CD4-positive, alpha-beta memory T cell (primary cell): ENCODE measurements around the gene AGBL4. TPM values are rescaled to one million over a fixed set of nuclear protein-coding genes. Genes with fewer than 3 reads are reported as not detected.

Experiments
- CTCF ChIA-PET: fragments of 350-600 bp; sonication (Branson Sonifier 250); formaldehyde crosslinking; loops from one replicate; lab custom pipeline; 2021; ENCODE audit warnings: inconsistent platforms; ENCODE audit not compliant: partially characterized antibody; lab: Charles Lee
- POLR2A ChIA-PET: fragments of 350-600 bp; sonication (Branson Sonifier 250); formaldehyde crosslinking; loops from one replicate; lab custom pipeline; 2021; ENCODE audit not compliant: partially characterized antibody; lab: Charles Lee
- DNase-seq, 5 donors: peaks; one replicate each; pipeline versions ENCODE4 v3.0.0 to v3.0.0-alpha.2; 2020 to 2022; ENCODE audit warnings: mixed read lengths in 1 of 5
- H3K27ac ChIP-seq: one replicate; pipeline ENCODE4 v1.7.0; 2013; ENCODE audit warnings: low read depth, low read length
- H3K27me3 ChIP-seq: 2 replicates; pipeline ENCODE4 v1.7.0; 2013; ENCODE audit warnings: mild to moderate bottlenecking, low read length, moderate library complexity; ENCODE audit not compliant: insufficient read depth
- H3K36me3 ChIP-seq: 2 replicates; pipeline ENCODE4 v1.7.0; 2013; ENCODE audit warnings: mild to moderate bottlenecking, low read length, moderate library complexity; ENCODE audit not compliant: insufficient read depth
- H3K4me1 ChIP-seq: 2 replicates; pipeline ENCODE4 v1.7.0; 2013; ENCODE audit warnings: mild to moderate bottlenecking, low read length, moderate library complexity; ENCODE audit not compliant: insufficient read depth
- H3K4me3 ChIP-seq, 2 donors: one replicate each; pipeline ENCODE4 v1.7.0; 2013; ENCODE audit warnings: low read length in 2 of 2, mild to moderate bottlenecking in 1 of 2
- H3K9me3 ChIP-seq, 2 donors: one replicate each; pipeline ENCODE4 v1.7.0; 2013; ENCODE audit warnings: low read length in 2 of 2, control low read depth in 1 of 2; ENCODE audit not compliant: control insufficient read depth in 1 of 2
- H3K27ac Mint-ChIP-seq, 7 donors: one replicate each; pipeline ENCODE4 v1.8.0; 2020 to 2021; ENCODE audit warnings: mixed read lengths in 7 of 7, mild to moderate bottlenecking in 6 of 7, inconsistent platforms in 3 of 7, moderate library complexity in 3 of 7
- H3K27me3 Mint-ChIP-seq, 2 donors: one replicate each; pipeline ENCODE4 v1.8.0; 2020 to 2021; ENCODE audit warnings: mixed read lengths in 2 of 2
- H3K36me3 Mint-ChIP-seq, 2 donors: one replicate each; pipeline ENCODE4 v1.8.0; 2020 to 2021; ENCODE audit warnings: mixed read lengths in 2 of 2, inconsistent platforms in 1 of 2, mild to moderate bottlenecking in 1 of 2
- H3K4me1 Mint-ChIP-seq, 4 donors: one replicate each; pipeline ENCODE4 v1.8.0; 2020 to 2021; ENCODE audit warnings: mixed read lengths in 4 of 4, mild to moderate bottlenecking in 1 of 4
- H3K4me3 Mint-ChIP-seq, 8 donors: one replicate each; pipeline ENCODE4 v1.8.0; 2020 to 2021; ENCODE audit warnings: mixed read lengths in 8 of 8, mild to moderate bottlenecking in 7 of 8, moderate library complexity in 6 of 8, inconsistent platforms in 3 of 8
- H3K9me3 Mint-ChIP-seq, 8 donors: one replicate each; pipeline ENCODE4 v1.8.0; 2020 to 2021; ENCODE audit warnings: mixed read lengths in 8 of 8, mild to moderate bottlenecking in 5 of 8, inconsistent platforms in 3 of 8, moderate library complexity in 1 of 8
- intact Hi-C: fragments of 100-400 bp; cut with micrococcal nuclease; formaldehyde crosslinking; loops from one replicate; pipeline ENCODE4 v1.15.1; 2023
- polyA plus RNA-seq, 2 donors: library from polyadenylated mRNA; unstranded; fragments of 300-500 nt; fragmentation: Illumina TruSeq; gene quantifications; one replicate each; pipeline ENCODE4 v1.2.3, GENCODE V29; 2021
- total RNA-seq, 2 experiments: library from RNA; stranded (reverse); gene quantifications; one replicate each; pipeline ENCODE4 v1.2.3, GENCODE V29; 2021

Gene AGBL4
- total RNA-seq (not detected), polyA plus RNA-seq (not detected)

- peak within 1 kb of the TSS in 7 of 8 donors; percentile 15 to 60 (median 43) for H3K4me3 Mint-ChIP-seq
These were observed at the start of gene AGBL4 for GRCh38 chr1:50023292-50024159. TSS of gene AGBL4 (minus strand) at chr1:50023954.

GRCh38 chr1:50066806-50067205 is 43.1 kb upstream of the AGBL4 start:
- no peak overlapping the region for H3K4me3 Mint-ChIP-seq
- Histone ChIP-seq H3K27me3 (no peaks in the 10 kb centered on the region), H3K9me3 (no peaks in the 10 kb centered on the region), H3K4me1 (no peaks in the 10 kb centered on the region), H3K36me3 (no peaks in the 10 kb centered on the region), H3K27ac (no peak overlapping the region), H3K4me3 (no peak overlapping the region)
- POLR2A ChIA-PET = no interaction called here
- H3K36me3 Mint-ChIP-seq = no peaks in the 10 kb centered on the region
- H3K9me3 Mint-ChIP-seq = peaks cover 0 to 4% (median 0%) of the 10 kb centered on the region in 8 donors
- H3K27ac Mint-ChIP-seq = no peak overlapping the region
- DNase-seq = no peak
- H3K27me3 Mint-ChIP-seq = peaks cover 0 to 4% of the 10 kb centered on the region in 2 donors
- CTCF ChIA-PET = no interaction called here
- intact Hi-C loops = no loop called here
- no peaks in the 10 kb centered on the region for H3K4me1 Mint-ChIP-seq

More at GRCh38 chr1:50023292-50024159, at the start of gene AGBL4:
- Mint-ChIP-seq H3K36me3 (no peaks in the 10 kb centered on the region), H3K27ac (peak within 1 kb of the TSS in 1 of 7 donors; percentile 26), H3K9me3 (peaks cover 0 to 10% (median 0%) of the 10 kb centered on the region in 8 donors), H3K27me3 (peaks cover 12 to 17% of the 10 kb centered on the region in 2 donors), H3K4me1 (peaks cover 0 to 6% (median 4%) of the 10 kb centered on the region in 4 donors)
- POLR2A ChIA-PET = no interaction called here
- Histone ChIP-seq H3K4me3 (no peak within 1 kb of the TSS), H3K4me1 (no peaks in the 10 kb centered on the region), H3K36me3 (no peaks in the 10 kb centered on the region), H3K27ac (no peak within 1 kb of the TSS), H3K27me3 (no peaks in the 10 kb centered on the region), H3K9me3 (no peaks in the 10 kb centered on the region)
- CTCF ChIA-PET = no interaction called here
- no peak for DNase-seq
- intact Hi-C loops = no loop called here

- ChIA-PET CTCF (no interaction called here), POLR2A (no interaction called here)
- intact Hi-C loops = no loop called here
- no peak overlapping the region for H3K4me3 Mint-ChIP-seq
- no peak overlapping the region for H3K27ac Mint-ChIP-seq
- Histone ChIP-seq H3K27ac (no peak overlapping the region), H3K4me3 (no peak overlapping the region), H3K9me3 (no peaks in the 10 kb centered on the region), H3K36me3 (no peaks in the 10 kb centered on the region), H3K4me1 (no peaks in the 10 kb centered on the region), H3K27me3 (no peaks in the 10 kb centered on the region)
- no peaks in the 10 kb centered on the region for H3K4me1 Mint-ChIP-seq
- H3K36me3 Mint-ChIP-seq = no peaks in the 10 kb centered on the region
- no peak for DNase-seq
- peaks cover 0 to 2% (median 0%) of the 10 kb centered on the region in 8 donors for H3K9me3 Mint-ChIP-seq
- H3K27me3 Mint-ChIP-seq = no peaks in the 10 kb centered on the region
These were observed 36.5 kb upstream of the AGBL4 start for GRCh38 chr1:50060279-50060678.

DNA sequence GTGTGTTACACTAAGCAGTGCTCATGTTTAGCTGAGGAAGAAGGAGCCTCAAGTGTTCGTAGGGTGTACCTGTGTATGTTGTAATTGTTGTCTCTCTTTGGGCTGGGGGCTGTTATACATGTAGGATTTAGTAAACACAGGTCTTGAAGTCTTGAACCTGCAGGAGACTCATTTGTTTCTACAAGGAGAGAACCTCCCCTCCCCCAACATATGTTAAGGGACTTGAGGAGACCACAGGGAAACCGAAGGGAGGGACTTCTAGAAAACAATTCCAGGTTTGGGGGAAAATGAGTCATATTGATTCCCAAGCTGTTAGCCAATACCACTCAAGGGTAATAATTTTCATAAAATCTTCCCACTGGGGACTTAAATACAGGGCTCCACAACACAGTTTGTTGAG is 25.0 kb upstream of the AGBL4 start:
- POLR2A ChIA-PET = no interaction called here
- Histone ChIP-seq H3K27ac (no peak overlapping the region), H3K4me1 (no peaks in the 10 kb centered on the region), H3K36me3 (no peaks in the 10 kb centered on the region), H3K9me3 (no peaks in the 10 kb centered on the region), H3K4me3 (no peak overlapping the region), H3K27me3 (no peaks in the 10 kb centered on the region)
- peak overlapping the region in 2 of 8 donors; percentile 11 to 30 for H3K4me3 Mint-ChIP-seq
- peaks cover 0 to 5% (median 1%) of the 10 kb centered on the region in 4 donors for H3K4me1 Mint-ChIP-seq
- peaks cover 11 to 15% of the 10 kb centered on the region in 2 donors for H3K27me3 Mint-ChIP-seq
- CTCF ChIA-PET = no interaction called here
- H3K9me3 Mint-ChIP-seq = peaks cover 0 to 5% (median 0%) of the 10 kb centered on the region in 8 donors
- no peak for DNase-seq
- intact Hi-C loops = no loop called here
- no peaks in the 10 kb centered on the region for H3K36me3 Mint-ChIP-seq
- no peak overlapping the region for H3K27ac Mint-ChIP-seq

GRCh38 chr1:50047916-50048694 is 24.4 kb upstream of the AGBL4 start:
- Histone ChIP-seq H3K4me1 (no peaks in the 10 kb centered on the region), H3K27me3 (no peaks in the 10 kb centered on the region), H3K27ac (no peak overlapping the region), H3K4me3 (no peak overlapping the region), H3K36me3 (no peaks in the 10 kb centered on the region), H3K9me3 (no peaks in the 10 kb centered on the region)
- no peaks in the 10 kb centered on the region for H3K36me3 Mint-ChIP-seq
- ChIA-PET POLR2A (no interaction called here), CTCF (no interaction called here)
- intact Hi-C loops = no loop called here
- H3K4me1 Mint-ChIP-seq = peaks cover 0 to 5% (median 1%) of the 10 kb centered on the region in 4 donors
- peaks cover 12% of the 10 kb centered on the region in 2 donors for H3K27me3 Mint-ChIP-seq
- DNase-seq = peak in 2 of 5 donors; percentile 5 to 6
- peak overlapping the region in 2 of 8 donors; percentile 9 to 30 for H3K4me3 Mint-ChIP-seq
- no peak overlapping the region for H3K27ac Mint-ChIP-seq
- peaks cover 0 to 8% (median 0%) of the 10 kb centered on the region in 8 donors for H3K9me3 Mint-ChIP-seq

- Mint-ChIP-seq H3K4me1 (no peaks in the 10 kb centered on the region), H3K27me3 (peaks cover 0 to 2% of the 10 kb centered on the region in 2 donors), H3K4me3 (peak overlapping the region in 1 of 8 donors; percentile 1), H3K27ac (no peak overlapping the region), H3K36me3 (no peaks in the 10 kb centered on the region), H3K9me3 (peaks cover 0 to 6% (median 0%) of the 10 kb centered on the region in 8 donors)
- no peaks in the 10 kb centered on the region for H3K9me3 ChIP-seq
- H3K36me3 ChIP-seq = no peaks in the 10 kb centered on the region
- DNase-seq = no peak
- no peaks in the 10 kb centered on the region for H3K4me1 ChIP-seq
- intact Hi-C loops = no loop called here
- H3K4me3 ChIP-seq = no peak overlapping the region
- H3K27me3 ChIP-seq = no peaks in the 10 kb centered on the region
- POLR2A ChIA-PET = no interaction called here
- H3K27ac ChIP-seq = no peak overlapping the region
- CTCF ChIA-PET = no interaction called here
These were observed 14.6 kb upstream of the AGBL4 start for GRCh38 chr1:50038237-50038809.

- peaks cover 0 to 6% (median 4%) of the 10 kb centered on the region in 4 donors for H3K4me1 Mint-ChIP-seq
- intact Hi-C loops = no loop called here
- H3K27me3 ChIP-seq = no peaks in the 10 kb centered on the region
- H3K4me3 Mint-ChIP-seq = no peak overlapping the region
- peaks cover 0 to 12% (median 0%) of the 10 kb centered on the region in 8 donors for H3K9me3 Mint-ChIP-seq
- no peak overlapping the region for H3K27ac ChIP-seq
- H3K36me3 ChIP-seq = no peaks in the 10 kb centered on the region
- no peaks in the 10 kb centered on the region for H3K4me1 ChIP-seq
- ChIA-PET POLR2A (no interaction called here), CTCF (no interaction called here)
- no peaks in the 10 kb centered on the region for H3K9me3 ChIP-seq
- no peak for DNase-seq
- H3K27ac Mint-ChIP-seq = no peak overlapping the region
- no peak overlapping the region for H3K4me3 ChIP-seq
- H3K27me3 Mint-ChIP-seq = peaks cover 12 to 17% of the 10 kb centered on the region in 2 donors
- H3K36me3 Mint-ChIP-seq = no peaks in the 10 kb centered on the region
These were observed 4.0 kb upstream of the AGBL4 start for GRCh38 chr1:50027794-50028193.
